GM23248 (cell line): ENCODE measurements around the gene RASAL2.

ENCODE experiments used
- EZH2 ChIP-seq: fragments of 200-600 bp; sonication (generic); IDR thresholded peaks from 2 replicates; pipeline ENCODE4 v1.6.1; 2018; ENCODE audit warnings: antibody characterized with exemption, mild to moderate bottlenecking; ENCODE audit not compliant: insufficient read depth, poor library complexity, severe bottlenecking
- EZH2phosphoT487 ChIP-seq: fragments of 200-600 bp; sonication (generic); IDR thresholded peaks from 2 replicates; pipeline ENCODE4 v1.6.1; 2018; ENCODE audit warnings: antibody characterized with exemption, moderate library complexity, mild to moderate bottlenecking, low read depth; ENCODE audit not compliant: insufficient read depth

- no peak for TF ChIP-seq EZH2phosphoT487
- no peak for TF ChIP-seq EZH2
Measured at GRCh38 chr1:178086294-178086693, 7.6 kb upstream of the RASAL2 start.
